ENCODE measurements around the gene ADRA2C. TPM values are rescaled to one million over a fixed set of nuclear protein-coding genes. Genes with fewer than 3 reads are reported as not detected.

Gene ADRA2C
- total and polyA plus RNA-seq, 9 of the 15 experiments (the other 6 are each of a cell fraction or from before 2014, with no cell fraction given), result 0.06 to 0.58 (median 0.14) TPM; not detected in 2

DNA sequence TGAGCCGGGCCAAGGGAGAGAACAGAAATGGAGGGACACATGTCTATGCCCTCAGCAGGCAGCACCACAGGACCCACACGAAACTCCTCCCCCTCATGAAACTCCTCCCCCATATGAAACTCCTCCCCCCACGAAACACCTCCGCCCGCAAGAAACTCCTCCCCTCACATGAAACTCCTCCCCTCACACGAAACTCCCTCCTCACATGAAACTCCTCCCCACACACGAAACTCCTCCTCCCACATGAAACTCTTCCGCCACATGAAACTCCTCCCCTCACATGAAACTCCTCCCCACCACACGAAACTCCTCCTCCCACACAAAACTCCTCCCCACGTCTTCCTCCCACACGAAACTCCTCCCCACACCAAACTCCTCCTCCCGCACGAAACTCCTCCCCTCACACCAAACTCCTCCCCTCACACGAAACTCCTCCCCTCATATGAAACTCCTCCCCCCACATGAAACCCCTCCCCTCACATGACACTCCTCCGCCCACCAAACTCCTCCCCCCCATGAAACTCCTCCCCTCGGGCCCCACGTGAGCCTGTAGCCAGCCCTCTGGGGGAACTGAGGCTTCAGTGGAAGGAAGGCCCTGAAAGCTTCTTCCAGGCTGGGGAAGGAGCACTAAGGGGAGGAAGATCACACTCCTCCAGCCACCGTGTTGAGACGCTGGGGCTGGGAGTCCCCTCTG, 15.2 kb downstream of the ADRA2C start (continued):
- TF ChIP-seq, protein P1, sequence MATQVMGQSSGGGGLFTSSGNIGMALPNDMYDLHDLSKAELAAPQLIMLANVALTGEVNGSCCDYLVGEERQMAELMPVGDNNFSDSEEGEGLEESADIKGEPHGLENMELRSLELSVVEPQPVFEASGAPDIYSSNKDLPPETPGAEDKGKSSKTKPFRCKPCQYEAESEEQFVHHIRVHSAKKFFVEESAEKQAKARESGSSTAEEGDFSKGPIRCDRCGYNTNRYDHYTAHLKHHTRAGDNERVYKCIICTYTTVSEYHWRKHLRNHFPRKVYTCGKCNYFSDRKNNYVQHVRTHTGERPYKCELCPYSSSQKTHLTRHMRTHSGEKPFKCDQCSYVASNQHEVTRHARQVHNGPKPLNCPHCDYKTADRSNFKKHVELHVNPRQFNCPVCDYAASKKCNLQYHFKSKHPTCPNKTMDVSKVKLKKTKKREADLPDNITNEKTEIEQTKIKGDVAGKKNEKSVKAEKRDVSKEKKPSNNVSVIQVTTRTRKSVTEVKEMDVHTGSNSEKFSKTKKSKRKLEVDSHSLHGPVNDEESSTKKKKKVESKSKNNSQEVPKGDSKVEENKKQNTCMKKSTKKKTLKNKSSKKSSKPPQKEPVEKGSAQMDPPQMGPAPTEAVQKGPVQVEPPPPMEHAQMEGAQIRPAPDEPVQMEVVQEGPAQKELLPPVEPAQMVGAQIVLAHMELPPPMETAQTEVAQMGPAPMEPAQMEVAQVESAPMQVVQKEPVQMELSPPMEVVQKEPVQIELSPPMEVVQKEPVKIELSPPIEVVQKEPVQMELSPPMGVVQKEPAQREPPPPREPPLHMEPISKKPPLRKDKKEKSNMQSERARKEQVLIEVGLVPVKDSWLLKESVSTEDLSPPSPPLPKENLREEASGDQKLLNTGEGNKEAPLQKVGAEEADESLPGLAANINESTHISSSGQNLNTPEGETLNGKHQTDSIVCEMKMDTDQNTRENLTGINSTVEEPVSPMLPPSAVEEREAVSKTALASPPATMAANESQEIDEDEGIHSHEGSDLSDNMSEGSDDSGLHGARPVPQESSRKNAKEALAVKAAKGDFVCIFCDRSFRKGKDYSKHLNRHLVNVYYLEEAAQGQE (IDR thresholded peaks at IDR 0.05; ENCODE audit: borderline replicate concordance), result no peak
- TF ChIP-seq, protein P1 (CRISPR knock-in tag; IDR thresholded peaks at IDR 0.05; ENCODE audit: low read depth), result no peak
- TF ChIP-seq ZNF518B (CRISPR knock-in tag; IDR thresholded peaks at IDR 0.05) (no peak), HNRNPLL (IDR thresholded peaks at IDR 0.05; ENCODE audit: low read depth, low read length, poor library complexity, severe bottlenecking) (no peak), E4F1 (CRISPR knock-in tag; IDR thresholded peaks at IDR 0.05; ENCODE audit: borderline replicate concordance) (no peak), PTTG1 (tag; IDR thresholded peaks at IDR 0.05; ENCODE audit: low read depth) (no peak), FOXK2 (conservative IDR thresholded peaks at IDR 0.05 in 1 of 2, IDR thresholded peaks at IDR 0.05 in 1 of 2; ENCODE audit: low read depth in 2 of 2) (no peak)
- TF ChIP-seq, protein P2, sequence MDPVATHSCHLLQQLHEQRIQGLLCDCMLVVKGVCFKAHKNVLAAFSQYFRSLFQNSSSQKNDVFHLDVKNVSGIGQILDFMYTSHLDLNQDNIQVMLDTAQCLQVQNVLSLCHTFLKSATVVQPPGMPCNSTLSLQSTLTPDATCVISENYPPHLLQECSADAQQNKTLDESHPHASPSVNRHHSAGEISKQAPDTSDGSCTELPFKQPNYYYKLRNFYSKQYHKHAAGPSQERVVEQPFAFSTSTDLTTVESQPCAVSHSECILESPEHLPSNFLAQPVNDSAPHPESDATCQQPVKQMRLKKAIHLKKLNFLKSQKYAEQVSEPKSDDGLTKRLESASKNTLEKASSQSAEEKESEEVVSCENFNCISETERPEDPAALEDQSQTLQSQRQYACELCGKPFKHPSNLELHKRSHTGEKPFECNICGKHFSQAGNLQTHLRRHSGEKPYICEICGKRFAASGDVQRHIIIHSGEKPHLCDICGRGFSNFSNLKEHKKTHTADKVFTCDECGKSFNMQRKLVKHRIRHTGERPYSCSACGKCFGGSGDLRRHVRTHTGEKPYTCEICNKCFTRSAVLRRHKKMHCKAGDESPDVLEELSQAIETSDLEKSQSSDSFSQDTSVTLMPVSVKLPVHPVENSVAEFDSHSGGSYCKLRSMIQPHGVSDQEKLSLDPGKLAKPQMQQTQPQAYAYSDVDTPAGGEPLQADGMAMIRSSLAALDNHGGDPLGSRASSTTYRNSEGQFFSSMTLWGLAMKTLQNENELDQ (CRISPR knock-in tag; IDR thresholded peaks at IDR 0.05; ENCODE audit: borderline replicate concordance), result no peak

Measured in K562 (cell line).